SU-DHL-6 (cell line): Measurements from ENCODE around the gene KIF16B.

Experiments
- EZH2phosphoT487 ChIP-seq: fragments of 200-600 bp; sonication (generic), shearing (Covaris generic); conservative IDR thresholded peaks from 2 replicates; pipeline ENCODE4 v1.6.1; 2018; ENCODE audit warnings: mild to moderate bottlenecking, antibody characterized with exemption, low read length, moderate library complexity, mixed read lengths
- TF ChIP-seq, protein P1 (sequence below): fragments of 200-600 bp; sonication (generic); IDR thresholded peaks from one replicate; pipeline ENCODE4 v1.5.1; 2017; ENCODE audit warnings: antibody characterized with exemption, mild to moderate bottlenecking, low read length, moderate library complexity; ENCODE audit not compliant: insufficient read depth, poor library complexity, severe bottlenecking

GRCh38 chr20:16479666-16480065 lies 93.6 kb downstream of the KIF16B start:
- TF ChIP-seq, protein P1, sequence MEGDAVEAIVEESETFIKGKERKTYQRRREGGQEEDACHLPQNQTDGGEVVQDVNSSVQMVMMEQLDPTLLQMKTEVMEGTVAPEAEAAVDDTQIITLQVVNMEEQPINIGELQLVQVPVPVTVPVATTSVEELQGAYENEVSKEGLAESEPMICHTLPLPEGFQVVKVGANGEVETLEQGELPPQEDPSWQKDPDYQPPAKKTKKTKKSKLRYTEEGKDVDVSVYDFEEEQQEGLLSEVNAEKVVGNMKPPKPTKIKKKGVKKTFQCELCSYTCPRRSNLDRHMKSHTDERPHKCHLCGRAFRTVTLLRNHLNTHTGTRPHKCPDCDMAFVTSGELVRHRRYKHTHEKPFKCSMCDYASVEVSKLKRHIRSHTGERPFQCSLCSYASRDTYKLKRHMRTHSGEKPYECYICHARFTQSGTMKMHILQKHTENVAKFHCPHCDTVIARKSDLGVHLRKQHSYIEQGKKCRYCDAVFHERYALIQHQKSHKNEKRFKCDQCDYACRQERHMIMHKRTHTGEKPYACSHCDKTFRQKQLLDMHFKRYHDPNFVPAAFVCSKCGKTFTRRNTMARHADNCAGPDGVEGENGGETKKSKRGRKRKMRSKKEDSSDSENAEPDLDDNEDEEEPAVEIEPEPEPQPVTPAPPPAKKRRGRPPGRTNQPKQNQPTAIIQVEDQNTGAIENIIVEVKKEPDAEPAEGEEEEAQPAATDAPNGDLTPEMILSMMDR, result no peak
- TF ChIP-seq EZH2phosphoT487, result no peak
